Mesendoderm (in vitro differentiated cells): Measurements from ENCODE around the gene NMNAT3.

ENCODE experiments used
- DNase-seq: peaks from one replicate; pipeline ENCODE4 v3.0.0; 2013
- H2AK5ac ChIP-seq: 2 replicates; pipeline ENCODE4 v1.6.1; 2013; ENCODE audit warnings: low read length, inconsistent platforms
- H2BK120ac ChIP-seq: 2 replicates; pipeline ENCODE4 v1.6.1; 2013; ENCODE audit warnings: low read depth, mild to moderate bottlenecking, low read length, moderate library complexity, mixed read lengths
- H2BK15ac ChIP-seq: replicated peaks from 2 replicates; pipeline ENCODE4 v1.6.1; 2013; ENCODE audit warnings: low read depth, mild to moderate bottlenecking, moderate library complexity
- H2BK5ac ChIP-seq: 2 replicates; pipeline ENCODE4 v1.6.1; 2013; ENCODE audit warnings: low read length, inconsistent platforms
- H3K18ac ChIP-seq: 2 replicates; pipeline ENCODE4 v1.6.1; 2013; ENCODE audit warnings: mild to moderate bottlenecking, low read length, mixed read lengths
- H3K23ac ChIP-seq: one replicate; pipeline ENCODE4 v1.6.1; 2013; ENCODE audit warnings: low read length
- H3K27ac ChIP-seq: 2 replicates; pipeline ENCODE4 v1.5.1; 2013; ENCODE audit warnings: low read depth, mild to moderate bottlenecking, inconsistent platforms, low read length, moderate library complexity
- H3K27me3 ChIP-seq: 2 replicates; pipeline ENCODE4 v1.6.1; 2013; ENCODE audit warnings: low read length, control low read depth, mild to moderate bottlenecking, inconsistent platforms; ENCODE audit not compliant: insufficient read depth, poor library complexity
- H3K36me3 ChIP-seq: 2 replicates; pipeline ENCODE4 v1.6.1; 2013; ENCODE audit warnings: low read length, inconsistent platforms; ENCODE audit not compliant: control insufficient read depth, insufficient read depth
- H3K4ac ChIP-seq: one replicate; pipeline ENCODE4 v1.6.1; 2013; ENCODE audit warnings: low read depth, mild to moderate bottlenecking, low read length, moderate library complexity
- H3K4me1 ChIP-seq: 2 replicates; pipeline ENCODE4 v1.6.1; 2013; ENCODE audit warnings: low read depth, low read length, inconsistent platforms; ENCODE audit not compliant: control insufficient read depth
- H3K4me2 ChIP-seq: 2 replicates; pipeline ENCODE4 v1.6.1; 2013; ENCODE audit warnings: low read length
- H3K4me3 ChIP-seq: 2 replicates; pipeline ENCODE4 v1.5.1; 2013; ENCODE audit warnings: mild to moderate bottlenecking, low read length
- H3K56ac ChIP-seq: one replicate; pipeline ENCODE4 v1.6.1; 2013; ENCODE audit warnings: low read length
- H3K79me1 ChIP-seq: 2 replicates; pipeline ENCODE4 v1.6.1; 2013; ENCODE audit warnings: low read length, inconsistent platforms
- H3K79me2 ChIP-seq: 2 replicates; pipeline ENCODE4 v1.6.1; 2013; ENCODE audit warnings: mild to moderate bottlenecking, low read length; ENCODE audit not compliant: control insufficient read depth, insufficient read depth
- H3K9ac ChIP-seq: 2 replicates; pipeline ENCODE4 v1.6.1; 2013; ENCODE audit warnings: low read length, inconsistent platforms
- H4K5ac ChIP-seq: one replicate; pipeline ENCODE4 v1.6.1; 2013; ENCODE audit warnings: low read length
- H4K8ac ChIP-seq: one replicate; pipeline ENCODE4 v1.6.1; 2013; ENCODE audit warnings: low read depth, mild to moderate bottlenecking, control low read depth, low read length, moderate library complexity
- WGBS: extraction: QIAGEN DNeasy Blood & Tissue Kit; methylation state at CpG from one replicate; pipeline ENCODE4 v1.1.7; 2013; ENCODE audit warnings: low lambda C conversion rate, missing lambda C conversion rate; ENCODE audit not compliant: insufficient coverage; ENCODE audit errors: extremely low coverage; 5-methylcytosine and 5-hydroxymethylcytosine counted together

NMNAT3 gene

GRCh38 chr3:139694542-139694941, 16.8 kb upstream of the NMNAT3 start:
- H3K18ac ChIP-seq, result no peak overlapping the region

DNA sequence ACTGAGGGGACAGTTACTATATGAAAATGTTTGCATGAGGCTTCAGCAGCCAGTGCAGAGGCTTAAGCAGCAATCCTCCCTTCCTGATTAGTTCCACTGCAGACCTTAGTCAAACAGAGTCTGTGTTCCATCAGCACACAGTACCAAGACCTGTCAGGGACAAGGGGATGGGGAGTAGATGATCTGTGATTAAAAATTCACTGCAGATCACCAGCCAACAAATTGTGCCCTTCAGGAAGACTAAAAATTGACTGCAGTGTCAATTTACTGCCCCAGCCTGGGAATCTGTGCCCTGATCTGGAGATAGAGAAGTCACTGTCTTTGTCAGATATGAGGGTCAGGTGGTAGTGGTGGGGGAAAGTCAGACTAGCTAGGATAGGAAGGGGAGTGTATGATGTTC, 13.8 kb upstream of the NMNAT3 start:
- Histone ChIP-seq H3K79me2 (no peaks in the 10 kb centered on the region), H3K4me2 (no peak overlapping the region), H4K5ac (no peak overlapping the region), H3K4me1 (no peaks in the 10 kb centered on the region), H3K56ac (no peak overlapping the region), H3K27ac (no peak overlapping the region), H3K79me1 (no peaks in the 10 kb centered on the region), H2BK120ac (no peak overlapping the region), H3K36me3 (no peaks in the 10 kb centered on the region), H3K18ac (no peak overlapping the region), H3K4ac (no peak overlapping the region), H3K9ac (no peak overlapping the region), H3K23ac (no peak overlapping the region), H4K8ac (no peak overlapping the region), H2BK15ac (no peak overlapping the region), H2BK5ac (no peak overlapping the region), H3K27me3 (no peaks in the 10 kb centered on the region), H3K4me3 (no peak overlapping the region), H2AK5ac (no peak overlapping the region)
- no peak for DNase-seq

More at GRCh38 chr3:139694542-139694941, 16.8 kb upstream of the NMNAT3 start:
- Histone ChIP-seq H3K56ac (no peak overlapping the region), H3K4me1 (no peaks in the 10 kb centered on the region), H2BK120ac (no peak overlapping the region), H3K9ac (no peak overlapping the region), H3K4me3 (no peak overlapping the region), H3K4ac (no peak overlapping the region), H3K27me3 (no peaks in the 10 kb centered on the region), H2BK5ac (no peak overlapping the region), H2AK5ac (no peak overlapping the region), H3K4me2 (no peak overlapping the region), H2BK15ac (no peak overlapping the region), H4K5ac (no peak overlapping the region), H3K79me1 (no peaks in the 10 kb centered on the region), H3K23ac (no peak overlapping the region), H3K36me3 (no peaks in the 10 kb centered on the region), H4K8ac (no peak overlapping the region), H3K79me2 (no peaks in the 10 kb centered on the region), H3K27ac (no peak overlapping the region)
- no peak for DNase-seq
- no CpG with 5 or more reads among the region's 1 CpG for WGBS

DNA sequence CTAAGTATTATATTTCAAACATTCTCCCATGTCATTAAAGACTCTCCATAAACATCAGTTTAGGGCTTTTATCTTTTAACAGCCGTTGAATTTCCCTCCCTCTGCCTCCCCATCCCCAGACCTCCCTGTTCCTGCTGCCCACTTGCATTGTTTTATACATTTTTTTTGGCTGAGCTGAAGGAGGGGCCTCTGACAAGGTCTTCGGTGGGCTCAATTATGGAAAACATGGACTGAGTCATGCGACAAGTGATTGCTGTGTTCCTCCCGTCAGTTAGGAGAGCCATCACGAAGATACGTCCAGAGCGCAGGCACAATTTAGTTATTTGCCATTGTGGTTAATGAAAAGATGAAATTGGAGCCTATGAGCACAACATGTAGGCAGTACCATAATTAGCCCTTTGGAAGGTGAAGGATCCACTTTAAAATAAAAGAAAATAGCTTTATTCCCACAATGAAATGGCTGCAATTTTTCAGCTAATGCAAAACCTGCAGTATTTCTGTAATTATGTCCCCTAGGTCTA, 12.0 kb upstream of the NMNAT3 start:
- DNase-seq, result no peak
- H3K4ac ChIP-seq, result no peak overlapping the region
- no peaks in the 10 kb centered on the region for H3K79me1 ChIP-seq
- no peaks in the 10 kb centered on the region for H3K27me3 ChIP-seq
- H3K4me2 ChIP-seq, result no peak overlapping the region
- H2AK5ac ChIP-seq, result no peak overlapping the region
- H4K8ac ChIP-seq, result no peak overlapping the region
- no peaks in the 10 kb centered on the region for H3K79me2 ChIP-seq
- no peak overlapping the region for H2BK5ac ChIP-seq
- H4K5ac ChIP-seq, result no peak overlapping the region
- no peak overlapping the region for H2BK120ac ChIP-seq
- H3K9ac ChIP-seq, result no peak overlapping the region
- H3K4me3 ChIP-seq, result no peak overlapping the region
- H2BK15ac ChIP-seq, result no peak overlapping the region
- WGBS, result no CpG with 5 or more reads among the region's 7 CpGs
- no peak overlapping the region for H3K23ac ChIP-seq
- no peak overlapping the region for H3K27ac ChIP-seq
- no peaks in the 10 kb centered on the region for H3K36me3 ChIP-seq
- H3K56ac ChIP-seq, result no peak overlapping the region
- no peaks in the 10 kb centered on the region for H3K4me1 ChIP-seq
- no peak overlapping the region for H3K18ac ChIP-seq

- WGBS, result no CpG with 5 or more reads among the region's 4 CpGs
- H3K4me3 ChIP-seq, result no peak overlapping the region
- no peak overlapping the region for H3K23ac ChIP-seq
- H3K4me2 ChIP-seq, result no peak overlapping the region
- no peak overlapping the region for H2BK5ac ChIP-seq
- DNase-seq, result peak; percentile 8
- H3K79me2 ChIP-seq, result no peaks in the 10 kb centered on the region
- H3K27ac ChIP-seq, result no peak overlapping the region
- no peak overlapping the region for H2BK15ac ChIP-seq
- H3K18ac ChIP-seq, result no peak overlapping the region
- H3K4ac ChIP-seq, result no peak overlapping the region
- H3K79me1 ChIP-seq, result no peaks in the 10 kb centered on the region
- no peak overlapping the region for H3K9ac ChIP-seq
- no peak overlapping the region for H2BK120ac ChIP-seq
- no peak overlapping the region for H3K56ac ChIP-seq
- H2AK5ac ChIP-seq, result no peak overlapping the region
- H3K27me3 ChIP-seq, result no peaks in the 10 kb centered on the region
- H4K8ac ChIP-seq, result no peak overlapping the region
- H3K4me1 ChIP-seq, result no peaks in the 10 kb centered on the region
- H4K5ac ChIP-seq, result no peak overlapping the region
- H3K36me3 ChIP-seq, result no peaks in the 10 kb centered on the region
These were observed 11.3 kb upstream of the NMNAT3 start for GRCh38 chr3:139689122-139689521.

DNA sequence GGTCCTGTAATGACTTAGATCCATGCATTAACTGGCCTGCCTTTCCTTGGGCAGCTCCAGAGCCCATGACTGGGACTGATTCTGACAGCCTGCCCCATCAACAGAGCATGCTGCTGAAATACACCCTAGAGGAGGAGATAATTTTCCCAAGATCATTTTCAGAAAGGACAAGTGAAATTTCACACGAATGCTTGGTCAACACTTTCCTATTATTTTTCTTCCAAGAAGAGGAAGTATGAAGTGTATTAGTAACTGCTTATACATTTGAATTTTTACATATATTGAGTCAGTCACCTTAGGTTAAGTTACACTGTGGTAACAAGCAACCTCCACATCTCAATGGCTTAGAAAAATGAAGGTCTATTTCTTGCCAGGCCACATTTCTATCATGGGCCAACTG, 9.7 kb upstream of the NMNAT3 start:
- Histone ChIP-seq H3K79me2 (no peaks in the 10 kb centered on the region), H3K36me3 (no peaks in the 10 kb centered on the region), H3K18ac (no peak overlapping the region), H3K27me3 (no peaks in the 10 kb centered on the region), H2AK5ac (no peak overlapping the region), H3K9ac (no peak overlapping the region), H3K27ac (no peak overlapping the region), H4K8ac (no peak overlapping the region), H3K4me3 (no peak overlapping the region), H3K23ac (no peak overlapping the region), H2BK5ac (no peak overlapping the region), H2BK120ac (no peak overlapping the region), H4K5ac (no peak overlapping the region), H3K79me1 (no peaks in the 10 kb centered on the region), H2BK15ac (no peak overlapping the region), H3K4me2 (no peak overlapping the region), H3K4me1 (no peaks in the 10 kb centered on the region), H3K56ac (no peak overlapping the region), H3K4ac (no peak overlapping the region)
- WGBS, result no CpG with 5 or more reads among the region's 1 CpG
- DNase-seq, result no peak

- H2BK5ac ChIP-seq, result no peak overlapping the region
- DNase-seq, result no peak
- no peak overlapping the region for H3K4ac ChIP-seq
- no peak overlapping the region for H3K4me2 ChIP-seq
- no peaks in the 10 kb centered on the region for H3K79me2 ChIP-seq
- no peak overlapping the region for H2AK5ac ChIP-seq
- no peak overlapping the region for H3K18ac ChIP-seq
- H3K4me3 ChIP-seq, result no peak overlapping the region
- H3K36me3 ChIP-seq, result no peaks in the 10 kb centered on the region
- H2BK15ac ChIP-seq, result no peak overlapping the region
- no peaks in the 10 kb centered on the region for H3K79me1 ChIP-seq
- H3K23ac ChIP-seq, result no peak overlapping the region
- WGBS, result no CpG with 5 or more reads among the region's 3 CpGs
- H2BK120ac ChIP-seq, result no peak overlapping the region
- no peak overlapping the region for H4K5ac ChIP-seq
- H3K56ac ChIP-seq, result no peak overlapping the region
- H3K27ac ChIP-seq, result no peak overlapping the region
- no peaks in the 10 kb centered on the region for H3K4me1 ChIP-seq
- no peaks in the 10 kb centered on the region for H3K27me3 ChIP-seq
- no peak overlapping the region for H4K8ac ChIP-seq
- H3K9ac ChIP-seq, result no peak overlapping the region
These were observed 8.9 kb upstream of the NMNAT3 start for GRCh38 chr3:139686624-139687023.
